ENCODE results near the gene CHID1. TPM values are rescaled to one million over a fixed set of nuclear protein-coding genes. Genes with fewer than 3 reads are reported as not detected.

The CHID1 gene
- total and polyA plus RNA-seq, 2 experiments from 2014 or later, result 54.1 to 67.3 TPM

- H3K9me2 ChIP-seq (ENCODE audit: insufficient read depth), result no peaks in the 10 kb centered on the region
- no peak for DNase-seq (ENCODE audit: low spot score)
- H2AFZ ChIP-seq, result no peak overlapping the region
- H3K4me3 ChIP-seq, result no peak overlapping the region
- H3F3A ChIP-seq (replicated peaks; ENCODE audit: low read depth), result 0 out of 2 replicates have a peak, but pooled peaks cover 5% of the 10 kb centered on the region
- no peaks in the 10 kb centered on the region for H3K36me3 ChIP-seq (ENCODE audit: insufficient read depth)
- H3K79me2 ChIP-seq (replicated peaks; ENCODE audit: insufficient read depth), result peaks cover 9% of the 10 kb centered on the region
- H3K27me3 ChIP-seq (ENCODE audit: insufficient read depth), result no peaks in the 10 kb centered on the region
- H3K4me3 Mint-ChIP-seq, result no peak overlapping the region
- no peak overlapping the region for H3K27ac Mint-ChIP-seq
- no peak overlapping the region for H3K4me2 ChIP-seq
- ATAC-seq, result no peak
- H3K4me1 Mint-ChIP-seq, result peaks cover 5% of the 10 kb centered on the region; the same call in 2 of the 3 replicates
- no peaks in the 10 kb centered on the region; the same call in 2 of the 3 replicates for H3K9me3 Mint-ChIP-seq
- H4K20me1 ChIP-seq (replicated peaks; ENCODE audit: insufficient read depth), result no peaks in the 10 kb centered on the region
- H3K36me3 Mint-ChIP-seq (ENCODE audit: low read depth), result no peaks in the 10 kb centered on the region; the same call in 2 of the 3 replicates
- H3K27ac ChIP-seq (ENCODE audit: low read depth), result no peak overlapping the region
- peaks cover 14% of the 10 kb centered on the region for H3K27me3 Mint-ChIP-seq (ENCODE audit: insufficient read depth, low read depth, poor library complexity)
- peaks cover 5% of the 10 kb centered on the region; the same call in 1 of the 2 replicates for H3K4me1 ChIP-seq (ENCODE audit: insufficient read depth)
- TF ChIP-seq, protein P1, sequence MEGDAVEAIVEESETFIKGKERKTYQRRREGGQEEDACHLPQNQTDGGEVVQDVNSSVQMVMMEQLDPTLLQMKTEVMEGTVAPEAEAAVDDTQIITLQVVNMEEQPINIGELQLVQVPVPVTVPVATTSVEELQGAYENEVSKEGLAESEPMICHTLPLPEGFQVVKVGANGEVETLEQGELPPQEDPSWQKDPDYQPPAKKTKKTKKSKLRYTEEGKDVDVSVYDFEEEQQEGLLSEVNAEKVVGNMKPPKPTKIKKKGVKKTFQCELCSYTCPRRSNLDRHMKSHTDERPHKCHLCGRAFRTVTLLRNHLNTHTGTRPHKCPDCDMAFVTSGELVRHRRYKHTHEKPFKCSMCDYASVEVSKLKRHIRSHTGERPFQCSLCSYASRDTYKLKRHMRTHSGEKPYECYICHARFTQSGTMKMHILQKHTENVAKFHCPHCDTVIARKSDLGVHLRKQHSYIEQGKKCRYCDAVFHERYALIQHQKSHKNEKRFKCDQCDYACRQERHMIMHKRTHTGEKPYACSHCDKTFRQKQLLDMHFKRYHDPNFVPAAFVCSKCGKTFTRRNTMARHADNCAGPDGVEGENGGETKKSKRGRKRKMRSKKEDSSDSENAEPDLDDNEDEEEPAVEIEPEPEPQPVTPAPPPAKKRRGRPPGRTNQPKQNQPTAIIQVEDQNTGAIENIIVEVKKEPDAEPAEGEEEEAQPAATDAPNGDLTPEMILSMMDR (conservative IDR thresholded peaks at IDR 0.05; ENCODE audit: low read depth in 2 of 2), result no peak
- TF ChIP-seq NANOG (IDR thresholded peaks at IDR 0.05; ENCODE audit: borderline replicate concordance) (no peak), CREB1 (CRISPR knock-in tag; IDR thresholded peaks at IDR 0.05; ENCODE audit: low read depth) (no peak), STAT1 (IDR thresholded peaks at IDR 0.05; ENCODE audit: unreplicated experiment) (no peak), ZNF331 (CRISPR knock-in tag; IDR thresholded peaks at IDR 0.05; ENCODE audit: low read depth) (no peak), EZH2phosphoT487 (IDR thresholded peaks at IDR 0.05; ENCODE audit: unreplicated experiment) (no peak), EZH2 (IDR thresholded peaks at IDR 0.05; ENCODE audit: low read depth, unreplicated experiment) (no peak), POLR2AphosphoS5 (IDR thresholded peaks at IDR 0.05; ENCODE audit: low read depth) (no peak), JUNB (IDR thresholded peaks at IDR 0.05; ENCODE audit: unreplicated experiment) (no peak), ZNF114 (CRISPR knock-in tag; IDR thresholded peaks at IDR 0.05) (no peak)
- TF ChIP-seq, protein P2, sequence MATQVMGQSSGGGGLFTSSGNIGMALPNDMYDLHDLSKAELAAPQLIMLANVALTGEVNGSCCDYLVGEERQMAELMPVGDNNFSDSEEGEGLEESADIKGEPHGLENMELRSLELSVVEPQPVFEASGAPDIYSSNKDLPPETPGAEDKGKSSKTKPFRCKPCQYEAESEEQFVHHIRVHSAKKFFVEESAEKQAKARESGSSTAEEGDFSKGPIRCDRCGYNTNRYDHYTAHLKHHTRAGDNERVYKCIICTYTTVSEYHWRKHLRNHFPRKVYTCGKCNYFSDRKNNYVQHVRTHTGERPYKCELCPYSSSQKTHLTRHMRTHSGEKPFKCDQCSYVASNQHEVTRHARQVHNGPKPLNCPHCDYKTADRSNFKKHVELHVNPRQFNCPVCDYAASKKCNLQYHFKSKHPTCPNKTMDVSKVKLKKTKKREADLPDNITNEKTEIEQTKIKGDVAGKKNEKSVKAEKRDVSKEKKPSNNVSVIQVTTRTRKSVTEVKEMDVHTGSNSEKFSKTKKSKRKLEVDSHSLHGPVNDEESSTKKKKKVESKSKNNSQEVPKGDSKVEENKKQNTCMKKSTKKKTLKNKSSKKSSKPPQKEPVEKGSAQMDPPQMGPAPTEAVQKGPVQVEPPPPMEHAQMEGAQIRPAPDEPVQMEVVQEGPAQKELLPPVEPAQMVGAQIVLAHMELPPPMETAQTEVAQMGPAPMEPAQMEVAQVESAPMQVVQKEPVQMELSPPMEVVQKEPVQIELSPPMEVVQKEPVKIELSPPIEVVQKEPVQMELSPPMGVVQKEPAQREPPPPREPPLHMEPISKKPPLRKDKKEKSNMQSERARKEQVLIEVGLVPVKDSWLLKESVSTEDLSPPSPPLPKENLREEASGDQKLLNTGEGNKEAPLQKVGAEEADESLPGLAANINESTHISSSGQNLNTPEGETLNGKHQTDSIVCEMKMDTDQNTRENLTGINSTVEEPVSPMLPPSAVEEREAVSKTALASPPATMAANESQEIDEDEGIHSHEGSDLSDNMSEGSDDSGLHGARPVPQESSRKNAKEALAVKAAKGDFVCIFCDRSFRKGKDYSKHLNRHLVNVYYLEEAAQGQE (IDR thresholded peaks at IDR 0.05; ENCODE audit: unreplicated experiment), result no peak
- TF ChIP-seq, protein P3, sequence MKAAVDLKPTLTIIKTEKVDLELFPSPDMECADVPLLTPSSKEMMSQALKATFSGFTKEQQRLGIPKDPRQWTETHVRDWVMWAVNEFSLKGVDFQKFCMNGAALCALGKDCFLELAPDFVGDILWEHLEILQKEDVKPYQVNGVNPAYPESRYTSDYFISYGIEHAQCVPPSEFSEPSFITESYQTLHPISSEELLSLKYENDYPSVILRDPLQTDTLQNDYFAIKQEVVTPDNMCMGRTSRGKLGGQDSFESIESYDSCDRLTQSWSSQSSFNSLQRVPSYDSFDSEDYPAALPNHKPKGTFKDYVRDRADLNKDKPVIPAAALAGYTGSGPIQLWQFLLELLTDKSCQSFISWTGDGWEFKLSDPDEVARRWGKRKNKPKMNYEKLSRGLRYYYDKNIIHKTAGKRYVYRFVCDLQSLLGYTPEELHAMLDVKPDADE (IDR thresholded peaks at IDR 0.05), result no peak
- TF ChIP-seq, protein P4, sequence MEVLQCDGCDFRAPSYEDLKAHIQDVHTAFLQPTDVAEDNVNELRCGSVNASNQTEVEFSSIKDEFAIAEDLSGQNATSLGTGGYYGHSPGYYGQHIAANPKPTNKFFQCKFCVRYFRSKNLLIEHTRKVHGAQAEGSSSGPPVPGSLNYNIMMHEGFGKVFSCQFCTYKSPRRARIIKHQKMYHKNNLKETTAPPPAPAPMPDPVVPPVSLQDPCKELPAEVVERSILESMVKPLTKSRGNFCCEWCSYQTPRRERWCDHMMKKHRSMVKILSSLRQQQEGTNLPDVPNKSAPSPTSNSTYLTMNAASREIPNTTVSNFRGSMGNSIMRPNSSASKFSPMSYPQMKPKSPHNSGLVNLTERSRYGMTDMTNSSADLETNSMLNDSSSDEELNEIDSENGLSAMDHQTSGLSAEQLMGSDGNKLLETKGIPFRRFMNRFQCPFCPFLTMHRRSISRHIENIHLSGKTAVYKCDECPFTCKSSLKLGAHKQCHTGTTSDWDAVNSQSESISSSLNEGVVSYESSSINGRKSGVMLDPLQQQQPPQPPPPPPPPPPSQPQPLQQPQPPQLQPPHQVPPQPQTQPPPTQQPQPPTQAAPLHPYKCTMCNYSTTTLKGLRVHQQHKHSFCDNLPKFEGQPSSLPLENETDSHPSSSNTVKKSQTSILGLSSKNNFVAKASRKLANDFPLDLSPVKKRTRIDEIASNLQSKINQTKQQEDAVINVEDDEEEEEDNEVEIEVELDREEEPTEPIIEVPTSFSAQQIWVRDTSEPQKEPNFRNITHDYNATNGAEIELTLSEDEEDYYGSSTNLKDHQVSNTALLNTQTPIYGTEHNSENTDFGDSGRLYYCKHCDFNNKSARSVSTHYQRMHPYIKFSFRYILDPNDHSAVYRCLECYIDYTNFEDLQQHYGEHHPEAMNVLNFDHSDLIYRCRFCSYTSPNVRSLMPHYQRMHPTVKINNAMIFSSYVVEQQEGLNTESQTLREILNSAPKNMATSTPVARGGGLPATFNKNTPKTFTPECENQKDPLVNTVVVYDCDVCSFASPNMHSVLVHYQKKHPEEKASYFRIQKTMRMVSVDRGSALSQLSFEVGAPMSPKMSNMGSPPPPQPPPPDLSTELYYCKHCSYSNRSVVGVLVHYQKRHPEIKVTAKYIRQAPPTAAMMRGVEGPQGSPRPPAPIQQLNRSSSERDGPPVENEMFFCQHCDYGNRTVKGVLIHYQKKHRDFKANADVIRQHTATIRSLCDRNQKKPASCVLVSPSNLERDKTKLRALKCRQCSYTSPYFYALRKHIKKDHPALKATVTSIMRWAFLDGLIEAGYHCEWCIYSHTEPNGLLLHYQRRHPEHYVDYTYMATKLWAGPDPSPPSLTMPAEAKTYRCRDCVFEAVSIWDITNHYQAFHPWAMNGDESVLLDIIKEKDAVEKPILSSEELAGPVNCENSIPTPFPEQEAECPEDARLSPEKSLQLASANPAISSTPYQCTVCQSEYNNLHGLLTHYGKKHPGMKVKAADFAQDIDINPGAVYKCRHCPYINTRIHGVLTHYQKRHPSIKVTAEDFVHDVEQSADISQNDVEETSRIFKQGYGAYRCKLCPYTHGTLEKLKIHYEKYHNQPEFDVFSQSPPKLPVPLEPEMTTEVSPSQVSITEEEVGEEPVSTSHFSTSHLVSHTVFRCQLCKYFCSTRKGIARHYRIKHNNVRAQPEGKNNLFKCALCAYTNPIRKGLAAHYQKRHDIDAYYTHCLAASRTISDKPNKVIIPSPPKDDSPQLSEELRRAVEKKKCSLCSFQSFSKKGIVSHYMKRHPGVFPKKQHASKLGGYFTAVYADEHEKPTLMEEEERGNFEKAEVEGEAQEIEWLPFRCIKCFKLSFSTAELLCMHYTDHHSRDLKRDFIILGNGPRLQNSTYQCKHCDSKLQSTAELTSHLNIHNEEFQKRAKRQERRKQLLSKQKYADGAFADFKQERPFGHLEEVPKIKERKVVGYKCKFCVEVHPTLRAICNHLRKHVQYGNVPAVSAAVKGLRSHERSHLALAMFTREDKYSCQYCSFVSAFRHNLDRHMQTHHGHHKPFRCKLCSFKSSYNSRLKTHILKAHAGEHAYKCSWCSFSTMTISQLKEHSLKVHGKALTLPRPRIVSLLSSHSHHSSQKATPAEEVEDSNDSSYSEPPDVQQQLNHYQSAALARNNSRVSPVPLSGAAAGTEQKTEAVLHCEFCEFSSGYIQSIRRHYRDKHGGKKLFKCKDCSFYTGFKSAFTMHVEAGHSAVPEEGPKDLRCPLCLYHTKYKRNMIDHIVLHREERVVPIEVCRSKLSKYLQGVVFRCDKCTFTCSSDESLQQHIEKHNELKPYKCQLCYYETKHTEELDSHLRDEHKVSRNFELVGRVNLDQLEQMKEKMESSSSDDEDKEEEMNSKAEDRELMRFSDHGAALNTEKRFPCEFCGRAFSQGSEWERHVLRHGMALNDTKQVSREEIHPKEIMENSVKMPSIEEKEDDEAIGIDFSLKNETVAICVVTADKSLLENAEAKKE (CRISPR knock-in tag; IDR thresholded peaks at IDR 0.05), result no peak
Measured at GRCh38 chr11:921921-922678, 11.5 kb upstream of the CHID1 start.

All from GM23338 (cell line).